ENCODE results near the gene CPNE5. TPM values are rescaled to one million over a fixed set of nuclear protein-coding genes. Genes with fewer than 3 reads are reported as not detected.

CPNE5 gene
- polyA plus RNA-seq, 3 donors: 0.47 to 0.85 (median 0.82) TPM

DNA sequence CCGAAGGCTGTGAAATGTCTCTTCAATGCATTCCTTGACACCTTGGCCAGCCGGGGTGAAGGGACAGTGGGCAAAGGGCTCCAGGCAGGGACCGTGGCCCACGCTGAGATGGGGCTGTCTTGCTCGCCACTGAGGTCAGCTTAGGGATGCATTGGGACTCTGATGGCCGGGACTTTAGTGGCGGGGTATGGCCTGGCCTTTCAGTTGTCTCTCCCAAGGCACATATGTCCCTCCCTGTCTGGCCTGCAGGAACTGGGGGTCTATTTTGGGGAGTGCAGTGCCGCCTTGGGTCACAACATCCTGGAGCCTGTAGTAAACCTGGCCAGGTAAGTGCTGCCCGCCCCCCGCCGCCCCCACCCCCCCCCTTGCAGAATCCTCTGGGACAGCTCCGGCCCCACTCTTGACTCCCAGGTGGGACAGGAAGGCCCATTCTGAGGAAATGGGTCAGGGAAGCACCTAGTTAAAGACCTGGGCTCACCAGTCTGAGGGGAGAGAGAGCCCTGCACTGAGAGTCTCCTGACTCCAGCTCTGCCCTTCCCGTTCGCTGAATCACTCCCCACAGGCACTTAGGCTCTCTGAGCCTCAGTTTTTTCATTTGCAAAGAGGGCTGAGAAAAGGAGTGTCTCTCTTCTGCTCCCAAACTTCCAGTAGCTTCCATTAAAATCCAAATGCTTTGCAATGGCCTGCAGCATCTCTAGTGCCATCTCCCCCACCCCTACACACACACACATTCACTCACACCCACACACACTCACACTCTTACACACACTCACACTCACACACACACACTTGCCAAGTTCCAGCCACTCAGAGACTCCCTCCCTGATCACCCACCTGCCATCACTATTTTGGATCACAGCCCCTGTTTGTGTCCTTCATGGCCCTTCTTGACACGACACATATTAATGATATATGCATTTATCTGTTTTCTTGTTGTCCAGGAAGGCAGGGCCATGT, 108.5 kb downstream of the CPNE5 start:
- Histone ChIP-seq H3K27ac (ENCODE audit: low read depth in 1 of 2, low read length in 2 of 2) (no peak overlapping the region), H3K27me3 (ENCODE audit: control insufficient read depth in 2 of 2, insufficient read depth in 2 of 2, low read length in 2 of 2) (no peaks in the 10 kb centered on the region), H2AFZ (ENCODE audit: insufficient read depth, low read depth, low read length, poor library complexity, severe bottlenecking) (no peak overlapping the region), H3K9me3 (replicated peaks in 1 of 2; ENCODE audit: control insufficient read depth in 1 of 2, insufficient read depth in 1 of 2, low read length in 2 of 2) (peaks cover 0 to 4% of the 10 kb centered on the region in 2 donors), H3K9ac (ENCODE audit: insufficient read depth, low read length, poor library complexity, severe bottlenecking) (no peak overlapping the region), H3K4me1 (ENCODE audit: control insufficient read depth in 1 of 2, insufficient read depth in 2 of 2, low read length in 2 of 2) (peaks cover 40 to 46% of the 10 kb centered on the region in 2 donors), H3K4me2 (replicated peaks; ENCODE audit: extremely low read depth, low read length, poor library complexity, severe bottlenecking) (no peak overlapping the region), H3K79me2 (ENCODE audit: insufficient read depth, low read length) (peaks cover 10% of the 10 kb centered on the region), H3K36me3 (replicated peaks in 1 of 2; ENCODE audit: control insufficient read depth in 1 of 2, insufficient read depth in 2 of 2, low read length in 2 of 2) (peaks cover 33 to 50% of the 10 kb centered on the region in 2 donors), H3K4me3 (replicated peaks in 1 of 3; ENCODE audit: low read depth in 2 of 3, low read length in 3 of 3) (no peak overlapping the region), H4K20me1 (ENCODE audit: insufficient read depth, low read length) (no peaks in the 10 kb centered on the region)
- DNase-seq: no peak
- Mint-ChIP-seq H3K27ac (peak overlapping the region in 3 of 7 donors; percentile 12 to 47 (median 42)), H3K36me3 (peaks cover 38 to 79% of the 10 kb centered on the region in 2 donors), H3K4me3 (no peak overlapping the region), H3K4me1 (peaks cover 59% of the 10 kb centered on the region), H3K9me3 (peaks cover 2 to 4% (median 3%) of the 10 kb centered on the region in 7 donors), H3K27me3 (ENCODE audit: low read depth in 3 of 3) (peaks cover 0 to 6% (median 3%) of the 10 kb centered on the region in 3 donors)
- TF ChIP-seq, protein P1, sequence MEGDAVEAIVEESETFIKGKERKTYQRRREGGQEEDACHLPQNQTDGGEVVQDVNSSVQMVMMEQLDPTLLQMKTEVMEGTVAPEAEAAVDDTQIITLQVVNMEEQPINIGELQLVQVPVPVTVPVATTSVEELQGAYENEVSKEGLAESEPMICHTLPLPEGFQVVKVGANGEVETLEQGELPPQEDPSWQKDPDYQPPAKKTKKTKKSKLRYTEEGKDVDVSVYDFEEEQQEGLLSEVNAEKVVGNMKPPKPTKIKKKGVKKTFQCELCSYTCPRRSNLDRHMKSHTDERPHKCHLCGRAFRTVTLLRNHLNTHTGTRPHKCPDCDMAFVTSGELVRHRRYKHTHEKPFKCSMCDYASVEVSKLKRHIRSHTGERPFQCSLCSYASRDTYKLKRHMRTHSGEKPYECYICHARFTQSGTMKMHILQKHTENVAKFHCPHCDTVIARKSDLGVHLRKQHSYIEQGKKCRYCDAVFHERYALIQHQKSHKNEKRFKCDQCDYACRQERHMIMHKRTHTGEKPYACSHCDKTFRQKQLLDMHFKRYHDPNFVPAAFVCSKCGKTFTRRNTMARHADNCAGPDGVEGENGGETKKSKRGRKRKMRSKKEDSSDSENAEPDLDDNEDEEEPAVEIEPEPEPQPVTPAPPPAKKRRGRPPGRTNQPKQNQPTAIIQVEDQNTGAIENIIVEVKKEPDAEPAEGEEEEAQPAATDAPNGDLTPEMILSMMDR (IDR thresholded peaks at IDR 0.05): no peak
- 98% methylated on average over 7 of the region's 15 CpGs for WGBS (ENCODE audit: insufficient coverage)
- intact Hi-C loops (cut with micrococcal nuclease): no loop called here

DNA sequence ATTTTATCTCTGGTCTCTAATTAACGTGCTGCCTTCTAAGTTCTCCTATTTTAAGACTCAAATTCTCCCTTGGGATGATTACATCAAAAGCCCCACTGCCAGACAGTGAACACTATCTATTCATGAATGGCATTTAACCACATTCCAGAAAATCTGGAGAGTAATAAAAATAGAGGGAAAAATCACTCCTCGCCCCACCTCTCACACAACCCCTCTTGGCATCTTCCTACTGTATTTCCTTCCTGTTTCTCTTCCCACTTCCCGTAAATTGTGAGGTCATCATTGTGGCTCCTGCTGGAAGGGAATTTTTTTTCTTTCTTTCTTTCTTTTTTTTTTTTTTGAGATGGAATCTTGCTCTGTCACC, 110.1 kb downstream of the CPNE5 start:
- peaks cover 46% of the 10 kb centered on the region for H3K4me1 Mint-ChIP-seq
- H3K36me3 ChIP-seq (replicated peaks in 1 of 2; ENCODE audit: control insufficient read depth in 1 of 2, insufficient read depth in 2 of 2, low read length in 2 of 2): peaks cover 37 to 63% of the 10 kb centered on the region in 2 donors
- 83% methylated on average over 1 of the region's 3 CpGs for WGBS (ENCODE audit: insufficient coverage)
- no peaks in the 10 kb centered on the region for H3K27me3 ChIP-seq (ENCODE audit: control insufficient read depth in 2 of 2, insufficient read depth in 2 of 2, low read length in 2 of 2)
- H3K27ac Mint-ChIP-seq: peak overlapping the region in 4 of 7 donors; percentile 9 to 87 (median 76)
- intact Hi-C loops (cut with micrococcal nuclease): no loop called here
- peaks cover 25 to 31% of the 10 kb centered on the region in 2 donors for H3K4me1 ChIP-seq (ENCODE audit: control insufficient read depth in 1 of 2, insufficient read depth in 2 of 2, low read length in 2 of 2)
- H2AFZ ChIP-seq (ENCODE audit: insufficient read depth, low read depth, low read length, poor library complexity, severe bottlenecking): no peak overlapping the region
- no peaks in the 10 kb centered on the region for H4K20me1 ChIP-seq (ENCODE audit: insufficient read depth, low read length)
- no peak overlapping the region for H3K4me2 ChIP-seq (replicated peaks; ENCODE audit: extremely low read depth, low read length, poor library complexity, severe bottlenecking)
- TF ChIP-seq, protein P1 (IDR thresholded peaks at IDR 0.05): no peak
- H3K9me3 Mint-ChIP-seq: peaks cover 2 to 4% (median 3%) of the 10 kb centered on the region in 7 donors
- H3K27ac ChIP-seq (ENCODE audit: low read depth in 1 of 2, low read length in 2 of 2): no peak overlapping the region
- peaks cover 0 to 3% (median 3%) of the 10 kb centered on the region in 3 donors for H3K27me3 Mint-ChIP-seq (ENCODE audit: low read depth in 3 of 3)
- no peak overlapping the region for H3K4me3 Mint-ChIP-seq
- no peak overlapping the region for H3K4me3 ChIP-seq (replicated peaks in 1 of 3; ENCODE audit: low read depth in 2 of 3, low read length in 3 of 3)
- peaks cover 0 to 4% of the 10 kb centered on the region in 2 donors for H3K9me3 ChIP-seq (replicated peaks in 1 of 2; ENCODE audit: control insufficient read depth in 1 of 2, insufficient read depth in 1 of 2, low read length in 2 of 2)
- H3K79me2 ChIP-seq (ENCODE audit: insufficient read depth, low read length): peaks cover 19% of the 10 kb centered on the region
- no peak overlapping the region for H3K9ac ChIP-seq (ENCODE audit: insufficient read depth, low read length, poor library complexity, severe bottlenecking)
- H3K36me3 Mint-ChIP-seq: peaks cover 52 to 94% of the 10 kb centered on the region in 2 donors
- DNase-seq: peak in 1 of 3 donors; percentile 55

All from CD14-positive monocyte (primary cell).